Heart right ventricle (tissue), 16 donors: ENCODE data around the gene APPBP2. TPM values are rescaled to one million over a fixed set of nuclear protein-coding genes. Genes with fewer than 3 reads are reported as not detected.

Experiments used
- ATAC-seq, 8 donors: fragments of 200-7000 bp; cut with Tn5 transposase; one replicate each; pipeline ENCODE4 v1.9.1; 2020; ENCODE audit warnings: mild to moderate bottlenecking in 8 of 8, moderate library complexity in 8 of 8, moderate number of reproducible peaks in 1 of 8
- DNase-seq, 2 donors: peaks; one replicate each; pipeline ENCODE4 v3.0.0-alpha.2; 2020
- H3K27ac ChIP-seq, 10 donors: fragments of 200-600 bp; sonication (generic) in 2 of 10; one replicate each; pipeline versions ENCODE4 v1.5.0 to v1.8.0; 2020 to 2022; ENCODE audit warnings: mild to moderate bottlenecking in 3 of 10
- H3K27me3 ChIP-seq, 7 donors: fragments of 200-600 bp; one replicate each; pipeline ENCODE4 v1.8.0; 2021 to 2022; ENCODE audit warnings: mild to moderate bottlenecking in 2 of 7
- H3K36me3 ChIP-seq, 9 donors: fragments of 200-600 bp; sonication (generic) in 1 of 9; one replicate each; pipeline versions ENCODE4 v1.5.0 to v1.8.0; 2020 to 2022; ENCODE audit warnings: mild to moderate bottlenecking in 2 of 9
- H3K4me1 ChIP-seq, 9 donors: fragments of 200-600 bp; sonication (generic) in 1 of 9; one replicate each; pipeline versions ENCODE4 v1.5.0 to v1.8.0; 2020 to 2022; ENCODE audit warnings: mild to moderate bottlenecking in 4 of 9
- H3K4me3 ChIP-seq, 10 donors: fragments of 200-600 bp; sonication (generic) in 2 of 10; one replicate each; pipeline versions ENCODE4 v1.5.0 to v1.8.0; 2020 to 2022; ENCODE audit warnings: mild to moderate bottlenecking in 7 of 10, moderate library complexity in 2 of 10
- H3K9me3 ChIP-seq, 11 donors: fragments of 200-600 bp in 10 of 11; sonication (generic) in 2 of 11; one replicate each; pipeline versions ENCODE4 v1.5.0 to v1.8.0; 2013 to 2022; ENCODE audit warnings: mild to moderate bottlenecking in 2 of 11, control low read depth in 1 of 11, moderate library complexity in 1 of 11
- WGBS, 2 donors: extraction: QIAGEN DNeasy Blood & Tissue Kit; methylation state at CpG; one replicate each; pipeline ENCODE4 v1.1.7; 2013; ENCODE audit warnings: inconsistent platforms in 1 of 2; 5-methylcytosine and 5-hydroxymethylcytosine counted together
- intact Hi-C, 10 donors: fragments of 100-400 bp; cut with DNase I; formaldehyde crosslinking; loops; one replicate each; pipeline versions ENCODE4 v1.11.1 to v1.14.2; 2022
- polyA plus RNA-seq, 2 donors: library from polyadenylated mRNA; stranded (reverse); fragments of 200-250 nt; gene quantifications; one replicate each; pipeline ENCODE4 v1.2.3, GENCODE V29; 2013
- total RNA-seq, 10 donors: library from RNA; stranded (reverse); fragmentation: NEBNext Ultra II Directional in 3 of 10; extraction: Animal tissue kit (Norgen Biotek cat#: 25700) in 3 of 10; gene quantifications; one replicate each; pipeline versions ENCODE4 v1.2.1 to v1.2.4, GENCODE V29; 2021 to 2023
- TF ChIP-seq, protein P1 (sequence below), 9 donors: fragments of 200-600 bp; sonication (generic) in 2 of 9; IDR thresholded peaks; one replicate each; pipeline versions ENCODE4 v1.5.0 to v1.8.0; 2021 to 2022; ENCODE audit warnings: antibody characterized with exemption in 9 of 9, mild to moderate bottlenecking in 5 of 9, moderate library complexity in 1 of 9
- donor health status: Arrhythmogenic right ventricular cardiomyopathy.
- donor health status: ischemic (EF 13 %, LVEDD 7.1; RV severe dilation, severe dysfunction).
- donor health status: healthy with polysubstance abuse.
- donor health status: DM: no; HTN: yes; CAD: no.
- donor health status: DM: no; HTN: no; CAD: no.
- donor health status: ischemic (EF 25% LVEDD 6.9; RV normal size, moderate dysfunction).
- donor health status: ischemic (EF 25% LVEDD 5.7; RV mildly dilated, moderate dysfunction).
- donor health status: healthy.
- donor health status: DM: yes; HTN: yes; CAD: no.
- donor health status: Ischemic cardiomyopathy.
- donor health status: ischemic (EF 35%, LVEDD 5.7; RV mildly dilated, moderate dysfunction).
- donor health status: nonischemic (EF 11% LVEDD 7.7; RV severe dilation, severe dysfunction).
- donor health status: DM: yes; HTN: yes; CAD: no.
- donor health status: PGD.
- donor health status: ischemic (EF 29% LVEDD 5.4; RV normal size, mild dysfunction).
- donor health status: nonischemic (EF 23%, LVEDD 6.1; RV moderate dilation, normal function).

APPBP2 gene
- total and polyA plus RNA-seq, 12 donors = 4.6 to 22.8 (median 17.2) TPM

DNA sequence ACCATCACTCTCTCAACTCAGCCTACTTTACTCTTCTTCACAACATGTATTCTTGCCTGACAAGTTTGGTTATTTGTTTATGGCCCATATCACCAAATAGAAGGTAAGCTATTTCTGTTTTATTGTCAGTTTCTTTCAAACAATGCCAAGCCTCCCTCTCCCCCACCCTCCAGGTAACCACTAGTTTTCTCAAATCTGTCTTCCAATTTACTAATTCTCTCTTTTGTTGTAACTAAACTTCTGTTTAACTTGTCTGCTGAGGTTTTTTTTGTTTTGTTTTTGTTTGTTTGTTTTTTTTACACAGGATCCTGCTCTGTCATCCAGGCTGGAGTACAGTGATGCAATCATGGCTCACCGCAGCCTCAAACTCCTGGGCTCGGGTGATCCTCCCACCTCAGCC lies 68.9 kb downstream of the APPBP2 start:
- intact Hi-C loops = loop anchor here in 1 of 10 donors (10.0 kb wide), 1 partner anchor 178 kb away; no protein-coding TSS in a partner anchor
- no peaks in the 10 kb centered on the region for H3K9me3 ChIP-seq
- WGBS, 2 donors = 98 to 100% methylated on average over 2 of the region's 2 CpGs
- H3K27ac ChIP-seq = no peak overlapping the region
- TF ChIP-seq, protein P1, sequence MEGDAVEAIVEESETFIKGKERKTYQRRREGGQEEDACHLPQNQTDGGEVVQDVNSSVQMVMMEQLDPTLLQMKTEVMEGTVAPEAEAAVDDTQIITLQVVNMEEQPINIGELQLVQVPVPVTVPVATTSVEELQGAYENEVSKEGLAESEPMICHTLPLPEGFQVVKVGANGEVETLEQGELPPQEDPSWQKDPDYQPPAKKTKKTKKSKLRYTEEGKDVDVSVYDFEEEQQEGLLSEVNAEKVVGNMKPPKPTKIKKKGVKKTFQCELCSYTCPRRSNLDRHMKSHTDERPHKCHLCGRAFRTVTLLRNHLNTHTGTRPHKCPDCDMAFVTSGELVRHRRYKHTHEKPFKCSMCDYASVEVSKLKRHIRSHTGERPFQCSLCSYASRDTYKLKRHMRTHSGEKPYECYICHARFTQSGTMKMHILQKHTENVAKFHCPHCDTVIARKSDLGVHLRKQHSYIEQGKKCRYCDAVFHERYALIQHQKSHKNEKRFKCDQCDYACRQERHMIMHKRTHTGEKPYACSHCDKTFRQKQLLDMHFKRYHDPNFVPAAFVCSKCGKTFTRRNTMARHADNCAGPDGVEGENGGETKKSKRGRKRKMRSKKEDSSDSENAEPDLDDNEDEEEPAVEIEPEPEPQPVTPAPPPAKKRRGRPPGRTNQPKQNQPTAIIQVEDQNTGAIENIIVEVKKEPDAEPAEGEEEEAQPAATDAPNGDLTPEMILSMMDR (IDR thresholded peaks at IDR 0.05) = no peak
- peaks cover 0 to 100% (median 68%) of the 10 kb centered on the region in 9 donors for H3K36me3 ChIP-seq
- no peak overlapping the region for H3K4me3 ChIP-seq
- no peaks in the 10 kb centered on the region for H3K27me3 ChIP-seq
- DNase-seq = no peak
- no peaks in the 10 kb centered on the region for H3K4me1 ChIP-seq
- no peak for ATAC-seq

DNA sequence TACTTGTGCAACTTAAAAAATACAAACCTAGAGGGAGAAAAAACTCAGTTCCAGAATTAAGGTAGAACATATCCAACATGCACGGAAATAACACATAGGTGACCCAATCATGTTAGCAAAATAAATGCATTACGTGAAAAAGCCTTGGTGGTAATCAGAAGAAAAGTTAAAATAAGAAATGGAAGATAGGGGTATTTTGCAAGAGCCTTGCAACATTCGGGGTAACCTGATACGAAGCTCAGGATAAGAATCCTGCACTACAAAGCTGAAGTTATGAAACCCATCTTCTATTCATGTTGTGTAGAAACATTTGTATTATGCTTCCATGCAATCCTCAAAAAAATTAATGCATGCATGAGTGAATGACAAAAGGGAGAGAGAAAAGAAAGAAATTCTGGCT lies 70.7 kb downstream of the APPBP2 start:
- ATAC-seq = no peak
- no peaks in the 10 kb centered on the region for H3K27me3 ChIP-seq
- no peak for DNase-seq
- peaks cover 0 to 100% (median 82%) of the 10 kb centered on the region in 9 donors for H3K36me3 ChIP-seq
- 80 to 93% methylated on average over 4 of the region's 4 CpGs for WGBS, 2 donors
- no peaks in the 10 kb centered on the region for H3K9me3 ChIP-seq
- intact Hi-C loops = loop anchor here in 1 of 10 donors (10.0 kb wide), 1 partner anchor 179 kb away; no protein-coding TSS in a partner anchor
- H3K27ac ChIP-seq = no peak overlapping the region
- TF ChIP-seq, protein P1 (IDR thresholded peaks at IDR 0.05) = no peak
- H3K4me1 ChIP-seq = no peaks in the 10 kb centered on the region
- H3K4me3 ChIP-seq = no peak overlapping the region

DNA sequence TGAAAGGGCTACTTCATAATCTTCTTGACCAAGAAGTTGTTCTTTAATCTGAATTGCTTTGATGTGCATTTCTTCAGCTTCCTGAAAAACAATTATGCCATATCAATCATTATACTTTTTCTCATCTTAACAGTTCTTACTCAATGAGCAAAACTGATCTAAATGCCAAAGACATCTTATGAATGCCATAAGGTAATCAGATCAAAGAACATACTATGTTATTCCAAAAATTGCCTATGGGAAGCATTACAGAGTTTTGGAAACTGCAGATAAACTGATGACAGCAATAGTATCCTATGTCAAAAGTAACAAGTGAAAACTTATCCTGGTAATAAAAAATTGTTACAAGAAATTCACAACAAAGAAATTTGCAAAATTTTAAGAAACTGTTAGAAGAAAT lies 74.1 kb downstream of the APPBP2 start:
- ATAC-seq (no peak), DNase-seq (no peak)
- Histone ChIP-seq H3K36me3 (peaks cover 0 to 100% (median 66%) of the 10 kb centered on the region in 9 donors), H3K27me3 (no peaks in the 10 kb centered on the region), H3K4me3 (no peak overlapping the region), H3K9me3 (no peaks in the 10 kb centered on the region), H3K27ac (no peak overlapping the region), H3K4me1 (no peaks in the 10 kb centered on the region)
- intact Hi-C loops = loop anchor here in 1 of 10 donors (10.0 kb wide), 1 partner anchor 183 kb away; no protein-coding TSS in a partner anchor
- TF ChIP-seq, protein P1 (IDR thresholded peaks at IDR 0.05) = no peak

DNA sequence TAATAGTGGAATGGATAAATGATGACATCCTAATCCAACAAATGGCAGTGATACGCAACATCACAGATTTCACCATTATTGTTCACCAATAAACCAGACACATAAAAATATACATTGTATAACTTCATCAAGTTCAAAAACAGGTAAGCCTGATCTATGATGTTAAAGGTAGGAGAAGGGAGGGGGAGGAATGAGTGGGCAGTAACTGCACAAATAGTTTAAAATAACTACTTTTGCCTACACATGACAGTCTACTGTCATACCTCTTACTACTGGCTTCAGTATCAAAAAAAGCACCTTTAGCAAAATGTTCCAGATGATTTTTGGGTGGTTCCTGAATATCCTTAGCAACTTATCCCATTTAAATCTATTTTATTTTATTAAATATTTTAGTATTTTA lies 75.0 kb downstream of the APPBP2 start:
- intact Hi-C loops = loop anchor here in 1 of 10 donors (10.0 kb wide), 1 partner anchor 184 kb away; no protein-coding TSS in a partner anchor
- Histone ChIP-seq H3K4me1 (no peaks in the 10 kb centered on the region), H3K4me3 (no peak overlapping the region), H3K9me3 (no peaks in the 10 kb centered on the region), H3K27ac (no peak overlapping the region), H3K36me3 (peaks cover 0 to 100% (median 58%) of the 10 kb centered on the region in 9 donors), H3K27me3 (no peaks in the 10 kb centered on the region)
- WGBS, 2 donors = 95 to 96% methylated on average over 1 of the region's 1 CpG
- TF ChIP-seq, protein P1 (IDR thresholded peaks at IDR 0.05) = no peak
- ATAC-seq (no peak), DNase-seq (no peak)
